22Rv1 (cell line): ENCODE measurements around the gene ASB3.
A peak's percentile ranks its signal among the peaks of the same experiment; 100 is the strongest.

ENCODE experiments used
- H3K27ac ChIP-seq: fragments of 450-650 bp; 2 replicates; pipeline ENCODE4 v1.5.1; 2017
- CTCF ChIP-seq: fragments of 450-650 bp; IDR thresholded peaks from 2 replicates; pipeline ENCODE4 v1.5.1; 2017; ENCODE audit warnings: mild to moderate bottlenecking
- ZFX ChIP-seq: fragments of 450-650 bp; IDR thresholded peaks from 2 replicates; pipeline ENCODE4 v1.6.1; 2017; ENCODE audit warnings: antibody characterized with exemption, borderline replicate concordance

ASB3 gene

GRCh38 chr2:53753041-53753440 lies 33.7 kb downstream of the ASB3 start:
- H3K27ac ChIP-seq, result no peak overlapping the region
- TF ChIP-seq ZFX, result no peak
- TF ChIP-seq CTCF, result no peak

GRCh38 chr2:53752385-53752784 lies 34.4 kb downstream of the ASB3 start:
- H3K27ac ChIP-seq, result no peak overlapping the region
- TF ChIP-seq CTCF, result no peak
- no peak for TF ChIP-seq ZFX

GRCh38 chr2:53751728-53752127 lies 35.0 kb downstream of the ASB3 start:
- H3K27ac ChIP-seq, result no peak overlapping the region

GRCh38 chr2:53750041-53750768 lies 36.5 kb downstream of the ASB3 start:
- no peak overlapping the region for H3K27ac ChIP-seq
- TF ChIP-seq ZFX, result no peak
- TF ChIP-seq CTCF, result no peak

More at GRCh38 chr2:53751728-53752127, 35.0 kb downstream of the ASB3 start:
- TF ChIP-seq CTCF, result no peak
- TF ChIP-seq ZFX, result no peak

DNA sequence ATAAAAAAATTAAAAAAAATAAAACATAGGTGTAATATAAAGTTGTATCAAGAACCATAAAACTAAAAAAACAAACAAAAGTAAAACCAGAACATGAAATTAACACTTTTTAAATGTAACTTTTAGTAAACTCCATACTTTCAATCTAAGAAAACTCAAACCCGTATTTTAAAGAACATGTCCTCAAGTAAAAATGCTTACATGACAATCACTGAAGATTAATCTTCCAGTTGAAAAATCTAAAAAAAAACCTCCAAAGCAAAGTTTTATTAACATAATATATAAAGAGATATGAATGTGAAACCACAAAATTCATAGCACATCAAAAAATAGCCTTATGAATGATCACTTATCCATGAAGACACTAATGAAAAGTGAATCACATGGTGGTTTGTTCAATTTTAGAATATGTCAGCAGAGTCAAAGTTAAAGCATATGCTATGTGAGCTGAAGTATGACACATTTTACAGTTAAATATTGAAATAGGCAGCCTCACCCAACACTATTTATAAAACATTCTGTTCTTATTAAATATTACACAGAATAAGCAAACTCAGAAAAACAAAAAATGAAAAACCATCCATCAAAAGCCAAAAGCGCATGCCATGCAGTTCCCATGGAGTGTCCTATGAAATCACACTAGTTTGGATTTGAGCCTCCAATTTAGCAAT lies 42.2 kb downstream of the ASB3 start:
- no peak for TF ChIP-seq CTCF
- TF ChIP-seq ZFX, result no peak
- no peak overlapping the region for H3K27ac ChIP-seq

DNA sequence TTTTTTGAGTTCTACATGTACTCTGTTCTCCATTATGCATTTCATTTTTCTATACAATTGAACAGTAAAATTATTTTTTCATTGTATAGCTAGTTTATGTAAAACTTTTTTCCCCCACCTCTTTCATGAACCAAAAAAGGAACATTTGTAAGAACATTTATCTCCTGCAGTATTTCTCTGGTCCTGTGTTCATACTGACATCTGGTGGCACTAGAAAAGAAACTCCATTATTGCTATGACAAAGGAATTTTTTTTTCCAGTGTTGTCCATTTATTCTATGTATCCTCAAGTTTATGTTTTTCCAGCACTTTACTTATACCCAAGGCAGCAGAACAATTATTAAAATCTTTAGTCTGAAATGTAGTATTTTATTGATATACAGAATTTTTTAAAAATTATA lies 46.6 kb downstream of the ASB3 start:
- TF ChIP-seq ZFX (no peak), CTCF (peak; percentile 31)
- H3K27ac ChIP-seq, result no peak overlapping the region

DNA sequence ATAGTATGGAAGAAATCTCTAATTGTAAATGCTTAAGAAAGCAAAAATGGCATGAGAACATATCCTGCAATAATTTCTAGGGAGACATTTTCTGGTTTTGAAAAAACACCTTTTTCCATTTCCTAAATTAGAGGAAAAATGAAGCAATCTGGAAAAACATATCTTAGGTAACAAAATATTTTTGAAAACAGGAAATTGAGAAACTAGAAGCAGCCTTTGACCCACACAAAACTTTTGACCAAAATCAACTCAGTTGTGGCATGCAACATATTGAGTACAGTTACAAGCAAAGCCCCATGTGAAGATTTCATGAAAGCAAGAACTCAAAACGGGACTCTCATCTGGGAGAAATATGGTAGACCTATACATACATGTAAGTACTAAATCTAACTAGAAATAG lies 47.7 kb downstream of the ASB3 start:
- H3K27ac ChIP-seq, result no peak overlapping the region

More for the DNA sequence above, 47.7 kb downstream of the ASB3 start:
- TF ChIP-seq CTCF, result no peak
- no peak for TF ChIP-seq ZFX
